H9 (cell line): ENCODE results near the gene CD81. TPM values are rescaled to one million over a fixed set of nuclear protein-coding genes. Genes with fewer than 3 reads are reported as not detected.

Experiments
- DNase-seq: peaks from one replicate; pipeline ENCODE4 v3.0.0-alpha.2; 2017
- H2AFZ ChIP-seq: one replicate; pipeline ENCODE4 v1.6.1; 2013; ENCODE audit warnings: mild to moderate bottlenecking, low read length, control low read depth, moderate library complexity
- H2AK5ac ChIP-seq: 2 replicates; pipeline ENCODE4 v1.6.1; 2013; ENCODE audit warnings: low read length, control low read depth, mixed read lengths; ENCODE audit not compliant: insufficient read length
- H2BK120ac ChIP-seq: one replicate; pipeline ENCODE4 v1.6.1; 2013; ENCODE audit warnings: low read depth, mild to moderate bottlenecking, low read length, control low read depth, inconsistent platforms; ENCODE audit not compliant: poor library complexity, severe bottlenecking
- H2BK12ac ChIP-seq: 2 replicates; pipeline ENCODE4 v1.6.1; 2013; ENCODE audit warnings: low read length, control low read depth, mixed read lengths, low read depth; ENCODE audit not compliant: insufficient read length
- H2BK15ac ChIP-seq: 2 replicates; pipeline ENCODE4 v1.6.1; 2013; ENCODE audit warnings: low read depth, low read length, control low read depth
- H2BK20ac ChIP-seq: one replicate; pipeline ENCODE4 v1.6.1; 2013; ENCODE audit warnings: low read depth, mild to moderate bottlenecking, low read length, control low read depth, inconsistent platforms; ENCODE audit not compliant: poor library complexity, severe bottlenecking
- H2BK5ac ChIP-seq: 2 replicates; pipeline ENCODE4 v1.6.1; 2013; ENCODE audit warnings: low read length, control low read depth, mixed read lengths; ENCODE audit not compliant: insufficient read length
- H3K14ac ChIP-seq: 2 replicates; pipeline ENCODE4 v1.6.1; 2013; ENCODE audit warnings: low read length, control low read depth; ENCODE audit not compliant: insufficient read depth
- H3K18ac ChIP-seq: 2 replicates; pipeline ENCODE4 v1.6.1; 2013; ENCODE audit warnings: low read depth, mild to moderate bottlenecking, mixed read lengths, low read length, control low read depth; ENCODE audit not compliant: insufficient read length
- H3K23ac ChIP-seq: 2 replicates; pipeline ENCODE4 v1.6.1; 2013; ENCODE audit warnings: low read length, control low read depth, mixed read lengths, low read depth; ENCODE audit not compliant: insufficient read length
- H3K23me2 ChIP-seq: 2 replicates; pipeline ENCODE4 v1.6.1; 2013; ENCODE audit warnings: low read depth, mild to moderate bottlenecking, mixed read lengths, low read length, control low read depth; ENCODE audit not compliant: insufficient read length, poor library complexity, severe bottlenecking
- H3K27ac ChIP-seq: 2 replicates; pipeline ENCODE4 v1.5.1; 2013; ENCODE audit warnings: low read length, control low read depth, mixed read lengths, low read depth; ENCODE audit not compliant: insufficient read length
- H3K27me3 ChIP-seq: 2 replicates; pipeline ENCODE4 v1.6.1; 2013; ENCODE audit warnings: low read length, control low read depth, inconsistent platforms; ENCODE audit not compliant: insufficient read depth
- H3K4ac ChIP-seq: 2 replicates; pipeline ENCODE4 v1.6.1; 2013; ENCODE audit warnings: low read depth, mild to moderate bottlenecking, control low read depth, inconsistent platforms, low read length, moderate library complexity
- H3K4me1 ChIP-seq: 2 replicates; pipeline ENCODE4 v1.6.1; 2013; ENCODE audit warnings: low read length, control low read depth, inconsistent platforms; ENCODE audit not compliant: insufficient read depth
- H3K4me2 ChIP-seq: 2 replicates; pipeline ENCODE4 v1.6.1; 2013; ENCODE audit warnings: low read length, control low read depth, mixed read lengths; ENCODE audit not compliant: insufficient read length, insufficient read depth
- H3K56ac ChIP-seq: 2 replicates; pipeline ENCODE4 v1.6.1; 2013; ENCODE audit warnings: low read depth, mild to moderate bottlenecking, mixed read lengths, low read length, control low read depth; ENCODE audit not compliant: insufficient read length
- H3K79me1 ChIP-seq: 2 replicates; pipeline ENCODE4 v1.6.1; 2013; ENCODE audit warnings: low read depth, mild to moderate bottlenecking, moderate library complexity, low read length, control low read depth, inconsistent platforms; ENCODE audit not compliant: insufficient read depth, poor library complexity, severe bottlenecking
- H3K79me2 ChIP-seq: 2 replicates; pipeline ENCODE4 v1.6.1; 2013; ENCODE audit warnings: low read length, control low read depth, inconsistent platforms; ENCODE audit not compliant: insufficient read depth
- H3K9ac ChIP-seq: 2 replicates; pipeline ENCODE4 v1.6.1; 2013; ENCODE audit warnings: low read length, control low read depth, mixed read lengths; ENCODE audit not compliant: insufficient read length; ENCODE audit errors: extremely low read depth
- H3K9me3 ChIP-seq: one replicate; pipeline ENCODE4 v1.6.1; 2013; ENCODE audit warnings: low read depth, low read length, inconsistent platforms; ENCODE audit not compliant: control insufficient read depth
- H3T11ph ChIP-seq: one replicate; pipeline ENCODE4 v1.6.1; 2013; ENCODE audit warnings: mild to moderate bottlenecking, low read length, control low read depth, inconsistent platforms
- H4K20me1 ChIP-seq: one replicate; pipeline ENCODE4 v1.6.1; 2013; ENCODE audit not compliant: control insufficient read depth, insufficient read length, insufficient read depth
- H4K5ac ChIP-seq: 2 replicates; pipeline ENCODE4 v1.6.1; 2013; ENCODE audit warnings: low read depth, mild to moderate bottlenecking, mixed read lengths, low read length, control low read depth; ENCODE audit not compliant: insufficient read length
- H4K8ac ChIP-seq: replicated peaks from 2 replicates; pipeline ENCODE4 v1.6.1; 2013; ENCODE audit warnings: low read length, control low read depth, mixed read lengths, low read depth; ENCODE audit not compliant: insufficient read length
- H4K91ac ChIP-seq: 2 replicates; pipeline ENCODE4 v1.6.1; 2013; ENCODE audit warnings: low read depth, mild to moderate bottlenecking, moderate library complexity, mixed read lengths, low read length, control low read depth; ENCODE audit not compliant: insufficient read length
- H3K27ac Mint-ChIP-seq, 3 experiments: 2 replicates in 2 of 3; 3 replicates in 1 of 3; pipeline ENCODE4 v1.8.0; 2020 to 2021; ENCODE audit warnings: mixed read lengths in 3 of 3, mild to moderate bottlenecking in 1 of 3, moderate library complexity in 1 of 3
- H3K27me3 Mint-ChIP-seq: 2 replicates; pipeline ENCODE4 v1.8.0; 2021; ENCODE audit warnings: low read depth, mild to moderate bottlenecking, moderate library complexity, mixed read lengths
- H3K36me3 Mint-ChIP-seq, 3 experiments: 2 replicates in 2 of 3; 3 replicates in 1 of 3; pipeline ENCODE4 v1.8.0; 2020 to 2021; ENCODE audit warnings: low read depth in 3 of 3, mixed read lengths in 3 of 3; ENCODE audit not compliant: insufficient read depth in 1 of 3
- H3K4me1 Mint-ChIP-seq, 2 experiments: 2 replicates each; pipeline ENCODE4 v1.8.0; 2020; ENCODE audit warnings: mixed read lengths in 2 of 2
- H3K4me3 Mint-ChIP-seq, 2 experiments: 2 replicates in 1 of 2; 3 replicates in 1 of 2; pipeline ENCODE4 v1.8.0; 2020 to 2021; ENCODE audit warnings: mild to moderate bottlenecking in 2 of 2, mixed read lengths in 2 of 2, moderate library complexity in 1 of 2
- H3K9me3 Mint-ChIP-seq, 2 experiments: 2 replicates in 1 of 2; 3 replicates in 1 of 2; pipeline ENCODE4 v1.8.0; 2020; ENCODE audit warnings: mild to moderate bottlenecking in 2 of 2, mixed read lengths in 2 of 2, moderate library complexity in 1 of 2
- CTCF ChIP-seq: fragments of 200-600 bp; sonication (generic); conservative IDR thresholded peaks from 3 replicates; pipeline ENCODE4 v1.8.0; 2021; ENCODE audit warnings: antibody characterized with exemption, mild to moderate bottlenecking
- WGBS: extraction: QIAGEN DNeasy Blood & Tissue Kit; methylation state at CpG from one replicate; pipeline ENCODE4 v1.1.7; 2013; ENCODE audit warnings: missing lambda C conversion rate, low lambda C conversion rate, mixed read lengths; ENCODE audit not compliant: insufficient read length; ENCODE audit errors: extremely low coverage; 5-methylcytosine and 5-hydroxymethylcytosine counted together
- total RNA-seq: library from RNA; stranded (reverse); gene quantifications from 2 replicates; pipeline ENCODE4 v1.2.1, GENCODE V29; 2021

The CD81 gene
- total RNA-seq, 1 experiment from 2014 or later, result 246 TPM

- no peak overlapping the region for H3K23ac ChIP-seq
- H4K5ac ChIP-seq, result no peak overlapping the region
- H3K4me1 ChIP-seq, result no peaks in the 10 kb centered on the region
- no peak for DNase-seq
- no peak overlapping the region for H2BK20ac ChIP-seq
- no peak overlapping the region for H3K27ac Mint-ChIP-seq
- no peaks in the 10 kb centered on the region for H3K27me3 Mint-ChIP-seq
- no CpG with 5 or more reads among the region's 17 CpGs for WGBS
- no peak overlapping the region for H3K27ac ChIP-seq
- H2BK15ac ChIP-seq, result no peak overlapping the region
- H4K8ac ChIP-seq, result no peak overlapping the region
- no peak overlapping the region for H3K4me3 Mint-ChIP-seq
- no peak overlapping the region for H2BK12ac ChIP-seq
- no peaks in the 10 kb centered on the region for H4K20me1 ChIP-seq
- no peak overlapping the region for H3K56ac ChIP-seq
- H3T11ph ChIP-seq, result no peak overlapping the region
- no peak overlapping the region for H3K9ac ChIP-seq
- H3K14ac ChIP-seq, result no peak overlapping the region
- no peak overlapping the region for H2AK5ac ChIP-seq
- no peak overlapping the region for H2AFZ ChIP-seq
- H3K23me2 ChIP-seq, result peaks cover 7% of the 10 kb centered on the region
- peaks cover 4 to 19% (median 13%) of the 10 kb centered on the region in 3 experiments; a peak in 6 of 7 replicates for H3K36me3 Mint-ChIP-seq
- no peak overlapping the region for H3K18ac ChIP-seq
- H3K9me3 ChIP-seq, result no peaks in the 10 kb centered on the region
- TF ChIP-seq CTCF, result no peak
- H2BK5ac ChIP-seq, result no peak overlapping the region
- H3K9me3 Mint-ChIP-seq, result no peaks in the 10 kb centered on the region
- no peaks in the 10 kb centered on the region for H3K27me3 ChIP-seq
- H3K4ac ChIP-seq, result no peak overlapping the region
- H3K4me2 ChIP-seq, result no peak overlapping the region
- no peak overlapping the region for H4K91ac ChIP-seq
- H3K4me1 Mint-ChIP-seq, result peaks cover 0 to 3% of the 10 kb centered on the region in 2 experiments; a peak in 1 of 4 replicates
- H3K79me1 ChIP-seq, result no peaks in the 10 kb centered on the region
- H3K79me2 ChIP-seq, result no peaks in the 10 kb centered on the region
- H2BK120ac ChIP-seq, result no peak overlapping the region
These were observed 18.7 kb downstream of the CD81 start for GRCh38 chr11:2395856-2396255.
